H7 (cell line): Measurements from ENCODE around the gene TJP1. TPM values are rescaled to one million over a fixed set of nuclear protein-coding genes. Genes with fewer than 3 reads are reported as not detected.
"Not testable (repeated sequence)": the region's sequence is repeated elsewhere in the genome, so short reads cannot be mapped to it uniquely, and the experiment has no call there.

Experiments used
- DNase-seq: peaks from one replicate; pipeline ENCODE4 v3.0.0; 2012
- H3K27me3 ChIP-seq: 2 replicates; pipeline ENCODE4 v1.6.0; 2011; ENCODE audit warnings: mild to moderate bottlenecking, low read length; ENCODE audit not compliant: control insufficient read depth, insufficient read depth
- H3K36me3 ChIP-seq: replicated peaks from 2 replicates; pipeline ENCODE4 v1.5.1; 2011; ENCODE audit warnings: low read length; ENCODE audit not compliant: control insufficient read depth, insufficient read depth
- H3K4me3 ChIP-seq: 2 replicates; pipeline ENCODE4 v1.5.1; 2011; ENCODE audit warnings: low read depth, mild to moderate bottlenecking, control low read depth, low read length, moderate library complexity; ENCODE audit not compliant: insufficient read depth
- total RNA-seq: library from RNA; depleted of rRNA; stranded (reverse); fragments of >200 nt; shearing (Covaris generic); gene quantifications from 2 replicates; pipeline ENCODE4 v1.2.3, GENCODE V29; 2014

TJP1 gene
- total RNA-seq, 1 experiment from 2014 or later = 43.5 TPM

DNA sequence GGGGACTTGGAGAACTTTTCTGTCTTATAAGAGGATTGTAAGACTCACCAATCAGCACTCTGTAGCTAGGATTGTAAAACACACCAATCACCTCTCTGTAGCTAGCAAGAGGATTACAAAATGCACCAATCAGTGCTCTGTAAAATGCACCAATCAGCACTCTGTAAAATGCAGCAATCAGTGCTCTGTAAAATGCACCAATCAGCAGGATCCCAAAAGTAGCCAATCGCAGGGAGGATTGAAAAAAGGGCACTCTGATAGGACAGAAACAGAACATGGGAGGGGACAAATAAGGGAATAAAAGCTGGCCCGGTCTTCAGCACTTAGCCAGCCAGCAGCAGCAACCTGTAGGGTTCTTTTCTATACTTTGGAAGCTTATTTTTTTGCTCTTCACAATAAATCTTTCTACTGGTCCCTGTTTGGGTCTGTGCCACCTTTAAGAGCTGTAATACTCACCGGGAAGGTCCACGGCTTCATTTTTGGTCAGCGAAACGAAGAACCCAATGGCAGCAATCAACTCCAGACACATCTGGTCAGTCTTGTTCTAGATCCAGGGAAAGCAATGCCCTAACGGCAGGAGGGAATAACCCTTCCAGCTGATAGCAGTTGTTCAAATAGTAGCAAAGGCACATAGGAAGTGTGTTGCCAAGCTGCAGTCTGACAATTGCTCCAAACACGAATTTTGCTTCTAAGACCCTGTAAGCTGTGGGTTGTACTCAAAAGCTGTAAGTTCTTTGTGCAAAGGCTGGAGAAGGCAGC is 135.6 kb downstream of the TJP1 start:
- no peak for DNase-seq

DNA sequence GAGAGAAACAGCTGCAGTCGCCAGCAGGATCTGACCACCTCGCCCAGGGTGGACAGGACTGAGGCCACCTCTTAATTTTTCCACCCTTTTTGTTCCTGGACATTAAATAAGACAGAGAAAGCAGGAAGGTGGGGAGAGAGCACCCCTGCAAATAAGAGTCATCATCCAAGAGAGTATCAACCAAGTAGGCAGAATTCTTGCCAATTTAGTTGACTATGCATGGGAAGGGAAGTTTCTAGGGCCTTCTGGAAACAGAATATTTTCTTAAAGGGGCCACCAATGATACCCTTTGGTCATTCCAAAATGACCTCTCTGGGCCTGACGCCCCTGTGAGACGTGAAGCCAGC is 136.2 kb downstream of the TJP1 start:
- H3K36me3 ChIP-seq = no peaks in the 10 kb centered on the region
- no peak overlapping the region for H3K4me3 ChIP-seq
- H3K27me3 ChIP-seq = no peaks in the 10 kb centered on the region
- DNase-seq = no peak

More for the DNA sequence above, 135.6 kb downstream of the TJP1 start:
- H3K27me3 ChIP-seq = no peaks in the 10 kb centered on the region
- no peaks in the 10 kb centered on the region for H3K36me3 ChIP-seq
- no peak overlapping the region for H3K4me3 ChIP-seq

DNA sequence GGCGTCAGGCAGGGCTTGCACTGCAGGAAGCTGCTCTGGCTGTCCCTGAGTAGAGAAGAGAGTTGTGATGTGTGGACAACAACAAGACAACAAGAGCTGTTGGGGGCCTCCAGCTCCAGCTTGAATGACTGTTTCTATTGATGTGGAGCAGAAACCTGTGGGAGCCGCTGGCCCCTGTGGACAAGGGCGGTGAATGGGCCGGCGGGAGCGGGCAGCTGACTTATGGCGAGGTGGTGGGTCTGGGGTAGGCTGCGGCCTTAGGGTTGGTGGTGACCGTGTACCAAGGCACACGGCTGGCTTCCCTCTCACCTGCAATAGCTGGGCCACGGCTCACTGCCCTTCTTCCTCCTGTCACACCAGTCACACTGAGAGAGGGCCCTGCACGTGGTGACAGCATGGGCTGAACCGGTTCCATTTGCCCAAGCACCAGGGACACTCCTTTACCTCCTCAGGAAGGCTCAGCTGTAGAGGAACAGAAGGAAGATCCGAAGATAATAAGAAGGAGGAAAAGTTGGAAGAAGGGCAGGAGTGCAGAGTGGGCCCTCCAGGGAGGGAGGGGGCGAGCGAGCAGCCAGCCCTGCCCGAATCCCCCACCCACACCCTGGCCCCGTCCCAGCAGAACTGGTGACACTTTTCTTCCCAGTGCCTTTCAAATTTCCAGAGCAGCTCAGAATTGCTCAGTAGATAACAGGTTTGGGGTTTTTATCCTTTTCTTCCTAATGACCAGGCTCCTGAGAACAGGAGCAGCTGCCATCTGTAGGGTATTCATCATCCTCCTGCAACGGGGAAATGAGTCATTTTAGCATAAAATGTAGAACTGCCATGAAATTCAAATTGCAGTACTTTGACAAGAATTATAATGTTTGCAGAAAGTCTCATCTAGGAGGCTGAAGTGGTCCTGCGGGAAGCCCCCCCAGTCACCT is 136.9 kb downstream of the TJP1 start:
- no peaks in the 10 kb centered on the region for H3K27me3 ChIP-seq
- H3K36me3 ChIP-seq = no peaks in the 10 kb centered on the region
- no peak overlapping the region for H3K4me3 ChIP-seq
- no peak for DNase-seq

DNA sequence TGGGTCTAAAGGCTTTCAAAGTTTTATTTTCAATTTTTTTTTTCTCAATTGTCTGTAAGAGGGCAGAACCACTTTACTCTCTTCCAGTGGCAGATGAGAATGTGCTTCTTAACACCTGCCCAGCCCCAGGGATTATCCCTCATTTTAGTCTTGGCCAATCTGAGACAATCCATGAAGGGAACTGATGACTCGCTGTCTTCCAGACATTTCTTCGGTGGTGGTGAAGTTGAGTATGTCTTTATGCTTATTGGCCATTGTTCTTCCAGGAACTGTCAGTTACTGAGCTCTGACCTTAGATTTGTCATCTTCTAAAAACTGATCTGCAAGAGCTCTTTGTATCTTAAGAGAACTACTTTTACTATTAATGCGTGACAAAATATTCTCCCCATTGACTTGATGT is 139.5 kb downstream of the TJP1 start:
- Histone ChIP-seq H3K4me3 (no peak overlapping the region), H3K36me3 (no peaks in the 10 kb centered on the region), H3K27me3 (no peaks in the 10 kb centered on the region)
- DNase-seq = no peak

DNA sequence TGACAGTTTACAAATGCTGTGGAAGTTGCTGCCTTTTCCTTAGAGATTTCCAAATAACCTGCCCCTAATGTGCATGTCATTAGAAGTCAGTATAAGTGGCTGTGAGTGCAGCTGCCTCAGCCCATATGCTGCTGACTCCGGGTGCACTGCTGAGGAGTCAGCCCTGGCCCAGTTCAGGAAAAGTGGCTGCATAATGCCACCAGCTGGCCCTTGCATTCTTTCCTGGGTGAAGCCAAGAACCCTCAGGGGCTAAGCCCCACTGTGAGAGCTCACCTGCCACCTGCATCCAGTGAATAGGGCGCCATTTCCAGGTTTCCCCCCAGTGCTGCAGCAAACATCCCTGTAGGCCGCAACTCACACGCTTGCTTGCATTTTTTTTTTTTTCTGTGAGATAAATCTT is 139.9 kb downstream of the TJP1 start:
- no peak for DNase-seq
- no peaks in the 10 kb centered on the region for H3K36me3 ChIP-seq
- H3K27me3 ChIP-seq = no peaks in the 10 kb centered on the region
- no peak overlapping the region for H3K4me3 ChIP-seq

DNA sequence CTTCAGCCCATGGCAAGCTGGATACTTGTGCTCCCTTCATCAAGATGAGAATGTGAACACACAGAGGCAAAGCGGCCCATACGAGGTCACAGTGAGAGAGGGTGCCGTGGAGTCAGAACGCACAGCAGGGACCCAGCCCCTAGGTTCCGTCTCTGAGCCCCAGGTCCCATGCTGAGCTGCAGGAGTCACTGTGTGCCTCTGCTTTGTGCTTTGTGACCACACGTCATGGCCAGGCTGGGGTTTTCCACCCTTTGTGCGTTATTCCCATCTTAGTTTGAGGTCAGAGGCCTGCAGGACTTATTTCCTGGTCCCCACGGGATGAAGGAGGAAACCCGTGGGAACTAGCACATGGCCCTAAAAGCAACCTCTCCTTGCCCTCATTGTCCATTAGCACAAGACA is 140.3 kb downstream of the TJP1 start:
- no peak for DNase-seq
- no peak overlapping the region for H3K4me3 ChIP-seq
- no peaks in the 10 kb centered on the region for H3K36me3 ChIP-seq
- no peaks in the 10 kb centered on the region for H3K27me3 ChIP-seq

DNA sequence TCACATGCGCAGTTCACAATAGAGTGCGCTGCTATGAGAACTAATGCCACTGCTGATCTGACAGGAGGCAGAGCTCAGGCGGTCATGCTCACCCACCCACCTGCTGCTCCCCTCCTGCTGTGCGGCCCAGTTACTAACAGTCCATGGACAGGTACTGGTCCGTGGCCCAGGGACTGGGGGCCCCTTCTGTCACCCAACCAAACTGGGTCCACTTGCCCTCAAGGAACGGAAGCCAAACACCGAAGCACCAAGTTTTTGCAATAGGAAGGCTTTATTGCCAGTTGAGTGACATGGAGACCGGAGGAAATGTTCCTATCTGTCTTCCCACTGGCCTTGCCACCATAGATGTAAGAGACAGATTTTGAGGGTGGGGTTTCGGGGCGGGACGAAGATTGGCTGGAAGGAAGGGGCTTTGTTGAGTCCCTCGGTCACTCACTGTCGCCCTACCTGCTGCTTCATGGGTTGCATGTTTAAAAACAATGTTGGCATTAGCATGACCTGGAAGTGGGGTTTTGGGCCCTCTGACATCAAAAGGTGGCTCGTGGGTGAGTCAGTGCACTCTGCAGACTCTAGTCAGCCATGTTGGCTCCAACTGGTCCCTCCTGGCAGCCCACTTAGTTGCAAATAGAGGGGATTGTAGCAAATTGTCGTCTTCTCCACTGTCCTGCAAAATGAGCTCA is 141.0 kb downstream of the TJP1 start:
- no peaks in the 10 kb centered on the region for H3K27me3 ChIP-seq
- H3K36me3 ChIP-seq = no peaks in the 10 kb centered on the region
- H3K4me3 ChIP-seq = no peak overlapping the region
- no peak for DNase-seq

DNA sequence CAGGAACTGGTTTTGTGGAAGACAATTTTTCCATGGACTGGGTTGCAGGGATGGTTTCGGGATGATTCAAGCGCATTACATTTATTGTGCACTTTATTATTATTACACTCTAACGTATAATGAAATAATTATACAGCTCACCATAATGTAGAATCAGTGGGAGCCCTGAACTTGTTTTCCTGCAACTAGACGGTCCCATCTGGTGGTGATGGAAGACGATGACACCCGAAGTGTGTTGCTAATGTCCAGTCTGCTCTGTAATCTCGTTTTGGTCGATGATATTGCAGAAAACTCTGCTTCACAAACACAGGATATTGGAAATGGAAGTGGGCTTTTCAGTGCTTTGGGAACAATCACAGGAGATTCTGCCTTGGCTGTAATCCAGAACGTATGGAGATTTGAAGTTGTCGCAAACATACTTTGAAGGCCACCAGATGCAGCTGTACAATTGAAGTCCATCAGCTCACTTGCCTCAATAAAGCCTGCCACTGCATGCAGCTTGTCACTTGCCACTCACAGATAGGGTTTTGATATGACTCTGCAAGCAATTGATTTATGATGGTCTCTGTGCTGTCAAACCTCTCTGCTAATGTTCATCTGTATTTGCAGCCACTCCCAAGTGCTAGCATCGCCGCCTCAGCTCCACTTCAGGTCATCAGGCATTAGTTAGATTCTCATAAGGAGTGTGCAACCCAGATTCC is 141.7 kb downstream of the TJP1 start:
- DNase-seq = no peak
- Histone ChIP-seq H3K36me3 (no peaks in the 10 kb centered on the region), H3K27me3 (peaks cover 5% of the 10 kb centered on the region), H3K4me3 (no peak overlapping the region)

DNA sequence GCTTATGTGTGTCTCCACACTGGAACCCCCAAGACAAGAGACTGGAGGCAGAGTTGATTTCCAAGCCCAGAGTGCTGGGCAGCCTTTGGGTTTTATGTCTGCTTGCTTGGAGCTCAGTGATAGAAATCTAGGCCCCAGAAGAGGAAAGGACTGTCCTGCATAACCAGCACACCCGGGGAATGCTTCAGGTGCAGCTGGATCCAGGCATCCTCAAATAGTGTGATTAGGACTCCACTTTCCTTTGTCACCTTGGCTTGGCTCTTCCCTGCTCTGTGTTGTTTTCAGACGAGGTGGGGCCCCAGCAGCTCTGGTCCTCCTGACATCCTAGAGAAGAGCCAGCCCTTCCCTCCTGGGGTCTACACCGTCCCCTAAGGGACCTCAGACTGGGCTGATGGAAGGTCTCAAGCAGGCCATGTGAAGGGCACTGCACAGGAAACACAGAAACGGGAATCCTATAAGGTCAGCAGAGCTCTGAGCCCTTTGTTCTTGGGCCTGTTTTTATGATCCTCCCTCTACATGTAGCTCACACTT is 143.7 kb downstream of the TJP1 start:
- DNase-seq = no peak
- Histone ChIP-seq H3K4me3 (no peak overlapping the region), H3K36me3 (no peaks in the 10 kb centered on the region), H3K27me3 (peaks cover 9% of the 10 kb centered on the region)

DNA sequence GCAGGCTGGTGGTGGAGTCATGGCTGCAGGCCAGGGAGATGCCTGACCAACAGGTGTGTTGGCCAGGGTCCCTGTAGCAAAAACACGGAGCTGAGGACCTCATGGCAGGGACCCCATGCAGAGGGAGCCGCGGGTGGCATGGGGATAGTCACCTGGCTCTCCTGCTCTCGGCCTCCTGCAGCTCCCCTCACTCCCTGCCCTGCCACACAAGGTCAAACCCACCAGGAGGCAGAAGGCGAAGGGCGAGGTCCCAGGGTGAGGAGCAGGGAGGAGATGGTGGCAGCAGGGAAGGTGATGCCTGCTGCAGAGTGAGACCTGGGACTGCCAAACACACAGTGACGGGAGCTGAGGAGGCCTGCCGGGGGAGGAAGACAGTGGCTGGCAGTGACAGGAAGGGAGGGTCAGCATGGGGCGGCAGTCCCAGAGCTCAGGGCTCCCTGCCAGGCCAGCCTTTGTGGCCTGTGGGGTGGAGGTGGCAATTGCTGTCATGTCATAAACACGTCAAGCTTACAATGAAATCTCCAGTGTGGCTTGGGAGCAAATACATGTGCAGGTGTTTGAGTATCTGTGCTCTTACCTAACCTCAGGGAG is 144.3 kb downstream of the TJP1 start:
- Histone ChIP-seq H3K27me3 (peaks cover 9% of the 10 kb centered on the region), H3K36me3 (no peaks in the 10 kb centered on the region), H3K4me3 (no peak overlapping the region)
- no peak for DNase-seq

DNA sequence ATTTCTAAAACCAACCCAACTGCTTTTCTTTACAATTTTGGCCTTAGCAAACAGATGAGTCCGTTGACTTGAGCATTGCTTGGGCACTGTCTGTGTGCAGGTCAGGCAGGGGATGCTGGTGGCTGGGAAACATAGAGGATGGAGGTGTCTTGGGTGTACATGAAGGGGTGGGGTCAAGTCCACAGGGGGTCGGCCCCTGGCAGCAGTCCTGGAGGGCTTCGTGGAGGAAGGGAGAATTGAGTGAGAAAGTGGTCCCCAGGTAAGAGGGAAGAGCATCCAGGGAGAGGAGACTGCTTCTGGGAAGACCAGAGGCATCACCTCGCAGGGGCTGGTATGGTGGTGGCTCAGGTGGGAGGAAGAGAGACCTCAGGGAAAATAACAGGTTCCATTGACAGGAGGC is 144.8 kb downstream of the TJP1 start:
- Histone ChIP-seq H3K27me3 (peaks cover 9% of the 10 kb centered on the region), H3K4me3 (no peak overlapping the region), H3K36me3 (no peaks in the 10 kb centered on the region)
- no peak for DNase-seq

DNA sequence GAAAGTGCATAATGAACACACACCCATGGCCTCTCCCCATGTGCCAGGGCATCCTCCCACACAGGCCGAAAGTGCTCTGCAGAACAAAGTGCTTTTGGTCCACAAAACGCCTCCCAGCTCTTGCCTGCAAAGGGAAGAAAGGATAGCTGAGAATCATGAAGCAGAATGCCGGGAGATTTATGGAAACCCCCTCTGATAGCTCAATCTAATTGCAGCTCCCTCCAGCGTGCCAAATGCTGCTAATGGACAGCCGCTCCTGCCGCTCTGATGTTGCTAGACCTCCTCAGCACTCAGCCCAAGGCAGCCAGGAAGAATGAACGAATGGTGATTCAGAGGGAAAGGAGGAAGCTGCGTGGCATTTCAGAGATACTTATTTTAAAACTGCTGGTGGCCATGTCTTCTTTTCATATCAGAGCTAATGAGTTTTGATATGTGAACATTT is 145.3 kb downstream of the TJP1 start:
- H3K4me3 ChIP-seq = no peak overlapping the region
- H3K36me3 ChIP-seq = no peaks in the 10 kb centered on the region
- H3K27me3 ChIP-seq = peaks cover 9% of the 10 kb centered on the region
- DNase-seq = peak; percentile 57

DNA sequence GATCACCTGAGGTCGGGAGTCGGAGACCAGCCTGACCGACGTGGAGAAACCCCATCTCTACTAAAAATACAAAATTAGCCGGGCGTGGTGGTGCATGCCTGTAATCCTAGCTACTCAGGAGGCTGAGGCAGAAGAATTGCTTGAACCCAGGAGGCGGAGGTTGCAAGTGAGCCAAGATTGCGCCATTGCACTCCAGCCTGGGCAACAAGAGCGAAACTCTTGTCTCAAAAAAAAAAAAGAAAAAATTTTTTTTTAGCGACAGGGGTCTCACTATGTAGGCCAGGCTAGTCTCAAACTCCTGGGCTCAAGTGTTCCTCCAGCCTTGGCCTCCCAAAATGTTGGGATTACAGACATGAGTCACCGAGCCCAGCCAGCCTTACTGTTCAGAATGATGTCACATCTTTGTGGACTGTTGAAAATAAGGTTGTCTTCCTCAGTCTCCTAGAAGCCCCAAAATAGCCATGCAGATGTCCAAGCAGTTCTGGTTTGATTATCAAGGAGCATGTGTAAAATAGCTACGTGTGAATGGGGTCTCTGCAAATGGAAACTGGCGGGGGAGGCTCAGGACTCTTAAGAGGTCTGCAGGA is 145.8 kb downstream of the TJP1 start:
- not testable (repeated sequence) for H3K4me3 ChIP-seq, DNase-seq, H3K27me3 ChIP-seq, H3K36me3 ChIP-seq
